DOHH2 (cell line): ENCODE results near the gene C4orf50.

ENCODE experiments used
- EZH2phosphoT487 ChIP-seq: fragments of 200-600 bp; sonication (generic); IDR thresholded peaks from 2 replicates; pipeline ENCODE4 v1.6.1; 2017; ENCODE audit warnings: borderline replicate concordance, mild to moderate bottlenecking, antibody characterized with exemption, low read length, moderate library complexity, mixed read lengths
- TF ChIP-seq, protein P1 (sequence below): fragments of 200-600 bp; sonication (generic); IDR thresholded peaks from one replicate; pipeline ENCODE4 v1.5.1; 2014; ENCODE audit warnings: antibody characterized with exemption, mild to moderate bottlenecking, low read depth, low read length; ENCODE audit not compliant: poor library complexity, severe bottlenecking

- TF ChIP-seq, protein P1, sequence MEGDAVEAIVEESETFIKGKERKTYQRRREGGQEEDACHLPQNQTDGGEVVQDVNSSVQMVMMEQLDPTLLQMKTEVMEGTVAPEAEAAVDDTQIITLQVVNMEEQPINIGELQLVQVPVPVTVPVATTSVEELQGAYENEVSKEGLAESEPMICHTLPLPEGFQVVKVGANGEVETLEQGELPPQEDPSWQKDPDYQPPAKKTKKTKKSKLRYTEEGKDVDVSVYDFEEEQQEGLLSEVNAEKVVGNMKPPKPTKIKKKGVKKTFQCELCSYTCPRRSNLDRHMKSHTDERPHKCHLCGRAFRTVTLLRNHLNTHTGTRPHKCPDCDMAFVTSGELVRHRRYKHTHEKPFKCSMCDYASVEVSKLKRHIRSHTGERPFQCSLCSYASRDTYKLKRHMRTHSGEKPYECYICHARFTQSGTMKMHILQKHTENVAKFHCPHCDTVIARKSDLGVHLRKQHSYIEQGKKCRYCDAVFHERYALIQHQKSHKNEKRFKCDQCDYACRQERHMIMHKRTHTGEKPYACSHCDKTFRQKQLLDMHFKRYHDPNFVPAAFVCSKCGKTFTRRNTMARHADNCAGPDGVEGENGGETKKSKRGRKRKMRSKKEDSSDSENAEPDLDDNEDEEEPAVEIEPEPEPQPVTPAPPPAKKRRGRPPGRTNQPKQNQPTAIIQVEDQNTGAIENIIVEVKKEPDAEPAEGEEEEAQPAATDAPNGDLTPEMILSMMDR: no peak
- no peak for TF ChIP-seq EZH2phosphoT487
Observed at GRCh38 chr4:5970381-5971077, 47.7 kb downstream of the C4orf50 start.
